Measurements from ENCODE around the gene PLK1.

GRCh38 chr16:23706439-23706838 is 27.8 kb downstream of the PLK1 start:
- TF ChIP-seq CTCF (IDR thresholded peaks at IDR 0.05), result no peak
- no peak for TF ChIP-seq POLR2A (IDR thresholded peaks at IDR 0.05)
